HUES64 (cell line): ENCODE measurements around the gene GPT2.
"Not testable (repeated sequence)": the region's sequence is repeated elsewhere in the genome, so short reads cannot be mapped to it uniquely, and the experiment has no call there.

Source experiments
- H3K27ac ChIP-seq: 2 replicates; pipeline ENCODE4 v1.7.0; 2013; ENCODE audit warnings: low read depth, low read length, inconsistent platforms
- H3K27me3 ChIP-seq: 2 replicates; pipeline ENCODE4 v1.6.1; 2013; ENCODE audit warnings: mild to moderate bottlenecking, low read length; ENCODE audit not compliant: insufficient read depth
- H3K36me3 ChIP-seq: 2 replicates; pipeline ENCODE4 v1.6.1; 2013; ENCODE audit warnings: mild to moderate bottlenecking, low read length; ENCODE audit not compliant: insufficient read depth
- H3K4me1 ChIP-seq: 2 replicates; pipeline ENCODE4 v1.6.1; 2013; ENCODE audit warnings: mild to moderate bottlenecking, low read length, moderate library complexity; ENCODE audit not compliant: insufficient read depth
- H3K4me3 ChIP-seq: 2 replicates; pipeline ENCODE4 v1.5.1; 2013; ENCODE audit warnings: mild to moderate bottlenecking, low read length, moderate library complexity
- H3K9ac ChIP-seq: 2 replicates; pipeline ENCODE4 v1.6.1; 2013; ENCODE audit warnings: mild to moderate bottlenecking, low read depth, low read length
- H3K9me3 ChIP-seq: 2 replicates; pipeline ENCODE4 v1.6.1; 2013; ENCODE audit warnings: low read depth, low read length; ENCODE audit not compliant: insufficient read depth
- WGBS: fragments of 150-250, 120-280 bp; methylation state at CpG from one replicate; pipeline ENCODE4 v1.1.7; 2013; ENCODE audit warnings: missing lambda C conversion rate; 5-methylcytosine and 5-hydroxymethylcytosine counted together

Gene GPT2

GRCh38 chr16:46867486-46867885 lies 16.7 kb upstream of the GPT2 start:
- H3K27me3 ChIP-seq, H3K9ac ChIP-seq, H3K4me3 ChIP-seq, H3K27ac ChIP-seq, H3K9me3 ChIP-seq, H3K36me3 ChIP-seq, H3K4me1 ChIP-seq: not testable (repeated sequence)
- WGBS, result no CpG with 5 or more reads among the region's 2 CpGs

GRCh38 chr16:46868891-46869290 lies 15.3 kb upstream of the GPT2 start:
- WGBS, result 81% methylated on average over 2 of the region's 2 CpGs
- not testable (repeated sequence) for H3K4me1 ChIP-seq, H3K27me3 ChIP-seq, H3K9me3 ChIP-seq, H3K27ac ChIP-seq, H3K36me3 ChIP-seq, H3K9ac ChIP-seq, H3K4me3 ChIP-seq

- H3K4me3 ChIP-seq, result no peak overlapping the region
- H3K9ac ChIP-seq, result no peak overlapping the region
- H3K27ac ChIP-seq, result no peak overlapping the region
- H3K36me3 ChIP-seq, result no peaks in the 10 kb centered on the region
- H3K9me3 ChIP-seq, result no peaks in the 10 kb centered on the region
- H3K27me3 ChIP-seq, result no peaks in the 10 kb centered on the region
- H3K4me1 ChIP-seq, result 0 out of 2 replicates have a peak, but pooled peaks cover 5% of the 10 kb centered on the region
- WGBS, result 47% methylated on average over 8 of the region's 8 CpGs
Measured at GRCh38 chr16:46871597-46871996, 12.6 kb upstream of the GPT2 start.

- Histone ChIP-seq H3K36me3 (no peaks in the 10 kb centered on the region), H3K27me3 (no peaks in the 10 kb centered on the region), H3K4me3 (no peak overlapping the region), H3K9me3 (no peaks in the 10 kb centered on the region), H3K4me1 (0 out of 2 replicates have a peak, but pooled peaks cover 5% of the 10 kb centered on the region), H3K9ac (no peak overlapping the region), H3K27ac (no peak overlapping the region)
- WGBS, result 96% methylated on average over 2 of the region's 3 CpGs
Measured at GRCh38 chr16:46873201-46873600, 11.0 kb upstream of the GPT2 start.

- Histone ChIP-seq H3K9me3 (no peaks in the 10 kb centered on the region), H3K9ac (no peak overlapping the region), H3K36me3 (no peaks in the 10 kb centered on the region), H3K4me1 (0 out of 2 replicates have a peak, but pooled peaks cover 5% of the 10 kb centered on the region), H3K4me3 (no peak overlapping the region), H3K27me3 (no peaks in the 10 kb centered on the region), H3K27ac (no peak overlapping the region)
- 95% methylated on average over 8 of the region's 8 CpGs for WGBS
Measured at GRCh38 chr16:46875243-46875642, 8.9 kb upstream of the GPT2 start.

- Histone ChIP-seq H3K27ac (no peak overlapping the region), H3K4me1 (peaks cover 30% of the 10 kb centered on the region), H3K4me3 (no peak overlapping the region), H3K9ac (no peak overlapping the region), H3K9me3 (no peaks in the 10 kb centered on the region), H3K27me3 (peaks cover 14% of the 10 kb centered on the region; the same call in 1 of the 2 replicates), H3K36me3 (peaks cover 5% of the 10 kb centered on the region; the same call in 1 of the 2 replicates)
- 91% methylated on average over 8 of the region's 9 CpGs for WGBS
Measured at GRCh38 chr16:46882304-46882939, 1.7 kb upstream of the GPT2 start.

- H3K27me3 ChIP-seq, result peaks cover 14% of the 10 kb centered on the region; the same call in 1 of the 2 replicates
- H3K9ac ChIP-seq, result peak overlapping the region; percentile 79
- H3K27ac ChIP-seq, result no peak overlapping the region
- no peaks in the 10 kb centered on the region for H3K9me3 ChIP-seq
- H3K4me1 ChIP-seq, result peaks cover 30% of the 10 kb centered on the region
- H3K4me3 ChIP-seq, result 0 out of 2 replicates have a peak overlapping the region, but pooled peaks have one; percentile 94
- 88% methylated on average over 6 of the region's 6 CpGs for WGBS
- peaks cover 9% of the 10 kb centered on the region; the same call in 1 of the 2 replicates for H3K36me3 ChIP-seq
Measured at GRCh38 chr16:46882940-46883307, 1.2 kb upstream of the GPT2 start.

- WGBS, result 45% methylated on average over 10 of the region's 10 CpGs
- Histone ChIP-seq H3K27me3 (peaks cover 14% of the 10 kb centered on the region; the same call in 1 of the 2 replicates), H3K4me3 (peak overlapping the region; percentile 94), H3K36me3 (peaks cover 11% of the 10 kb centered on the region; the same call in 1 of the 2 replicates), H3K4me1 (peaks cover 30% of the 10 kb centered on the region), H3K9ac (peak overlapping the region; percentile 79), H3K27ac (peak overlapping the region; percentile 76; the same call in 1 of the 2 replicates), H3K9me3 (no peaks in the 10 kb centered on the region)
Measured at GRCh38 chr16:46883353-46883689, 841 bp upstream of the GPT2 start.

GRCh38 chr16:46884513-46885293 lies 541 bp downstream of the GPT2 start:
- Histone ChIP-seq H3K36me3 (peaks cover 16% of the 10 kb centered on the region; the same call in 1 of the 2 replicates), H3K9me3 (no peaks in the 10 kb centered on the region), H3K4me3 (peak overlapping the region; percentile 94), H3K27ac (no peak overlapping the region), H3K4me1 (peaks cover 30% of the 10 kb centered on the region), H3K9ac (peak overlapping the region; percentile 89), H3K27me3 (peaks cover 14% of the 10 kb centered on the region; the same call in 1 of the 2 replicates)
- 1% methylated on average over 72 of the region's 72 CpGs for WGBS

GRCh38 chr16:46885960-46886763 lies 2.0 kb downstream of the GPT2 start:
- H3K36me3 ChIP-seq, result peaks cover 23% of the 10 kb centered on the region; the same call in 1 of the 2 replicates
- peak overlapping the region; percentile 41; the same call in 1 of the 2 replicates for H3K9ac ChIP-seq
- H3K9me3 ChIP-seq, result no peaks in the 10 kb centered on the region
- H3K27me3 ChIP-seq, result peaks cover 14% of the 10 kb centered on the region; the same call in 1 of the 2 replicates
- peak overlapping the region; percentile 94 for H3K4me3 ChIP-seq
- peak overlapping the region; percentile 15; the same call in 1 of the 2 replicates for H3K27ac ChIP-seq
- 50% methylated on average over 12 of the region's 12 CpGs for WGBS
- peaks cover 30% of the 10 kb centered on the region for H3K4me1 ChIP-seq
